Smooth muscle cell of the umbilical artery (primary cell): ENCODE results near the gene FXR1. TPM values are rescaled to one million over a fixed set of nuclear protein-coding genes. Genes with fewer than 3 reads are reported as not detected.

Source experiments
- total RNA-seq: library from RNA; depleted of rRNA; stranded (reverse); fragments of >200 nt; gene quantifications from 2 replicates; pipeline ENCODE4 v1.2.3, GENCODE V29; 2014

Gene FXR1
- total RNA-seq = 158 and 231 TPM in 2 replicates

GRCh38 chr3:180912304-180913296, at the start of gene FXR1:
Gene FXR1 (plus strand): TSS chr3:180912670. CDS start chr3:180912686, 16 bp downstream.

GRCh38 chr3:180989291-180990163, 77.1 kb downstream of the FXR1 start, which contains the start of gene DNAJC19:
Gene DNAJC19 (minus strand): TSS chr3:180989736. CDS start chr3:180989602, 134 bp downstream.

Other genes with a start within 250 kb of the FXR1 start
- gene CCDC39, start 233.2 kb upstream of the FXR1 start, total RNA-seq = not detected in 2 replicates
- gene DNAJC19, start 77.1 kb downstream of the FXR1 start, total RNA-seq = 15.5 and 25.5 TPM in 2 replicates